GM12878 (cell line): ENCODE data around the gene DOCK7. TPM values are rescaled to one million over a fixed set of nuclear protein-coding genes. Genes with fewer than 3 reads are reported as not detected.

Experiments
- ATAC-seq: fragments of 200-7000 bp; cut with Tn5 transposase; 3 replicates; pipeline ENCODE4 v1.9.1; 2020; ENCODE audit warnings: mild to moderate bottlenecking, moderate library complexity
- BruUV-seq: library from RNA; stranded (reverse); fragments of 400-500 nt; replicated peaks from 2 replicates; lab custom pipeline; 2021; lab: Mats Ljungman, UMichigan
- CTCF ChIA-PET: fragments of 300-600 bp; sonication (Branson Sonifier 250); formaldehyde crosslinking; extraction: SDS; loops from one replicate; lab custom pipeline; 2021; ENCODE audit warnings: inconsistent platforms; lab: Yijun Ruan, JAX
- POLR2A ChIA-PET: fragments of 350-600 bp; formaldehyde crosslinking; extraction: SDS; loops from one replicate; lab custom pipeline; 2021; ENCODE audit warnings: inconsistent platforms; lab: Charles Lee
- RAD21 ChIA-PET: fragments of 300-600 bp; sonication (Branson Sonifier 250); formaldehyde crosslinking; loops from one replicate; lab custom pipeline; 2023; ENCODE audit warnings: antibody characterized with exemption; ENCODE audit not compliant: unreplicated experiment; lab: Charles Lee
- SMC1A ChIA-PET: fragments of 300-600 bp; sonication (Branson Sonifier 250); formaldehyde crosslinking; loops from one replicate; lab custom pipeline; 2023; ENCODE audit not compliant: unreplicated experiment, uncharacterized antibody; lab: Charles Lee
- DNase-seq: peaks from one replicate; pipeline ENCODE4 v3.0.0-alpha.2; 2011; ENCODE audit warnings: low read depth, low spot score
- FAIRE-seq: peaks from 3 replicates; lab custom pipeline; 2011; peaks lifted over from hg19 to GRCh38; lab: Jason Lieb, UNC
- H2AFZ ChIP-seq: 2 replicates; pipeline ENCODE4 v1.6.0; 2011; ENCODE audit warnings: low read depth, low read length, control low read depth; ENCODE audit not compliant: control insufficient read depth
- H3K27ac ChIP-seq: 2 replicates; pipeline ENCODE4 v1.5.1; 2011; ENCODE audit warnings: control low read depth; ENCODE audit not compliant: control insufficient read depth, insufficient read depth
- H3K27me3 ChIP-seq, 2 experiments: replicated peaks in 1 of 2; 2 replicates each; pipeline versions ENCODE4 v1.6.0 to v1.6.1; 2011; ENCODE audit warnings: low read length in 1 of 2; ENCODE audit not compliant: control insufficient read depth in 2 of 2, insufficient read depth in 2 of 2
- H3K36me3 ChIP-seq, 2 experiments: 2 replicates each; pipeline ENCODE4 v1.5.1; 2011; ENCODE audit warnings: low read length in 1 of 2; ENCODE audit not compliant: control insufficient read depth in 2 of 2, insufficient read depth in 2 of 2
- H3K4me1 ChIP-seq: 2 replicates; pipeline ENCODE4 v1.6.1; 2011; ENCODE audit warnings: mild to moderate bottlenecking, low read length, moderate library complexity, mixed read lengths; ENCODE audit not compliant: control insufficient read depth, insufficient read depth
- H3K4me2 ChIP-seq: 2 replicates; pipeline ENCODE4 v1.6.0; 2011; ENCODE audit warnings: control low read depth; ENCODE audit not compliant: control insufficient read depth, insufficient read depth
- H3K4me3 ChIP-seq: fragments of 200-600 bp; sonication (generic); 2 replicates; pipeline ENCODE4 v1.5.1; 2016
- H3K79me2 ChIP-seq: 2 replicates; pipeline ENCODE4 v1.6.0; 2011; ENCODE audit warnings: low read length; ENCODE audit not compliant: control insufficient read depth, insufficient read depth
- H3K9ac ChIP-seq: 2 replicates; pipeline ENCODE4 v1.8.0; 2011; ENCODE audit warnings: low read length, control low read depth, mixed read lengths; ENCODE audit not compliant: control insufficient read depth, insufficient read depth
- H3K9me3 ChIP-seq: replicated peaks from 3 replicates; pipeline ENCODE4 v1.5.1; 2011; ENCODE audit warnings: mild to moderate bottlenecking, low read length; ENCODE audit not compliant: control insufficient read depth, insufficient read depth
- H4K20me1 ChIP-seq: 2 replicates; pipeline ENCODE4 v1.6.0; 2011; ENCODE audit not compliant: control insufficient read depth, insufficient read depth
- CBX5 ChIP-seq: sonication (generic); IDR thresholded peaks from 2 replicates; pipeline ENCODE4 v1.6.1; 2016; ENCODE audit warnings: low read depth, moderate library complexity, mild to moderate bottlenecking, inconsistent platforms
- CEBPB ChIP-seq, 2 experiments: fragments of 150-350 bp in 1 of 2; IDR thresholded peaks; 2 replicates each; pipeline ENCODE4 v1.6.1; 2012 to 2014; ENCODE audit warnings: low read depth in 2 of 2, low read length in 2 of 2, borderline replicate concordance in 1 of 2, inconsistent platforms in 1 of 2
- EED ChIP-seq: sonication (generic); IDR thresholded peaks from 2 replicates; pipeline ENCODE4 v1.6.1; 2016; ENCODE audit warnings: antibody characterized with exemption, low read depth
- JUNB ChIP-seq: IDR thresholded peaks from 2 replicates; pipeline ENCODE4 v1.6.1; 2016; ENCODE audit warnings: antibody characterized with exemption, mild to moderate bottlenecking
- WGBS: methylation state at CpG from one replicate; pipeline ENCODE4 v1.1.6; 2016; ENCODE audit warnings: low lambda C conversion rate; ENCODE audit not compliant: insufficient replicate concordance, insufficient coverage; ENCODE audit errors: missing lambda C conversion rate; 5-methylcytosine and 5-hydroxymethylcytosine counted together
- in situ Hi-C: fragments of 300-500 bp; cut with MboI; formaldehyde crosslinking; loops from 9 replicates; pipeline ENCODE4 v1.14.3; 2018; ENCODE audit warnings: mixed read lengths
- intact Hi-C: fragments of 100-400 bp; cut with micrococcal nuclease; formaldehyde crosslinking; loops from one replicate; pipeline ENCODE4 v1.14.2; 2022; ENCODE audit not compliant: unreplicated experiment
- polyA plus RNA-seq, 11 experiments: library from polyadenylated mRNA; depleted of rRNA in 4 of 11; unstranded in 6 of 11; stranded (reverse) in 5 of 11; fragments of >200 nt; fragmentation: Nextera tagmentation in 4 of 11; fragmentation: Illumina TruSeq in 1 of 11; extraction: Ambion mirVana in 4 of 11; extraction: Trizol in 1 of 11; gene quantifications; 1 replicate in 1 of 11; 2 replicates in 10 of 11; pipeline versions ENCODE4 v1.2.1 to v1.2.3, GENCODE V29; 2011 to 2016; ENCODE audit warnings: inconsistent platforms in 2 of 11, missing spikeins in 2 of 11, low read depth in 1 of 11
- total RNA-seq, 4 experiments: library from RNA; depleted of rRNA in 3 of 4; stranded (reverse); fragments of >200 nt in 3 of 4; fragmentation: Illumina TruSeq in 1 of 4; extraction: Trizol in 1 of 4; gene quantifications; 2 replicates each; pipeline versions ENCODE4 v1.2.1 to v1.2.3, GENCODE V29; 2013 to 2021
- TF ChIP-seq, protein P1 (sequence below): fragments of 450-650 bp; IDR thresholded peaks from 2 replicates; pipeline ENCODE4 v1.6.1; 2016; ENCODE audit warnings: mild to moderate bottlenecking, moderate library complexity, borderline replicate concordance

Gene DOCK7
- total and polyA plus RNA-seq, 10 of the 15 experiments (the other 5 are each of a cell fraction or from before 2014, with no cell fraction given) = 4.8 to 34.6 (median 26.9) TPM

GRCh38 chr1:62652387-62652786 lies 35.8 kb downstream of the DOCK7 start (continued):
- TF ChIP-seq, protein P1, sequence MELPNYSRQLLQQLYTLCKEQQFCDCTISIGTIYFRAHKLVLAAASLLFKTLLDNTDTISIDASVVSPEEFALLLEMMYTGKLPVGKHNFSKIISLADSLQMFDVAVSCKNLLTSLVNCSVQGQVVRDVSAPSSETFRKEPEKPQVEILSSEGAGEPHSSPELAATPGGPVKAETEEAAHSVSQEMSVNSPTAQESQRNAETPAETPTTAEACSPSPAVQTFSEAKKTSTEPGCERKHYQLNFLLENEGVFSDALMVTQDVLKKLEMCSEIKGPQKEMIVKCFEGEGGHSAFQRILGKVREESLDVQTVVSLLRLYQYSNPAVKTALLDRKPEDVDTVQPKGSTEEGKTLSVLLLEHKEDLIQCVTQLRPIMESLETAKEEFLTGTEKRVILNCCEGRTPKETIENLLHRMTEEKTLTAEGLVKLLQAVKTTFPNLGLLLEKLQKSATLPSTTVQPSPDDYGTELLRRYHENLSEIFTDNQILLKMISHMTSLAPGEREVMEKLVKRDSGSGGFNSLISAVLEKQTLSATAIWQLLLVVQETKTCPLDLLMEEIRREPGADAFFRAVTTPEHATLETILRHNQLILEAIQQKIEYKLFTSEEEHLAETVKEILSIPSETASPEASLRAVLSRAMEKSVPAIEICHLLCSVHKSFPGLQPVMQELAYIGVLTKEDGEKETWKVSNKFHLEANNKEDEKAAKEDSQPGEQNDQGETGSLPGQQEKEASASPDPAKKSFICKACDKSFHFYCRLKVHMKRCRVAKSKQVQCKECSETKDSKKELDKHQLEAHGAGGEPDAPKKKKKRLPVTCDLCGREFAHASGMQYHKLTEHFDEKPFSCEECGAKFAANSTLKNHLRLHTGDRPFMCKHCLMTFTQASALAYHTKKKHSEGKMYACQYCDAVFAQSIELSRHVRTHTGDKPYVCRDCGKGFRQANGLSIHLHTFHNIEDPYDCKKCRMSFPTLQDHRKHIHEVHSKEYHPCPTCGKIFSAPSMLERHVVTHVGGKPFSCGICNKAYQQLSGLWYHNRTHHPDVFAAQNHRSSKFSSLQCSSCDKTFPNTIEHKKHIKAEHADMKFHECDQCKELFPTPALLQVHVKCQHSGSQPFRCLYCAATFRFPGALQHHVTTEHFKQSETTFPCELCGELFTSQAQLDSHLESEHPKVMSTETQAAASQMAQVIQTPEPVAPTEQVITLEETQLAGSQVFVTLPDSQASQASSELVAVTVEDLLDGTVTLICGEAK = no peak
- TF ChIP-seq CEBPB (IDR thresholded peaks at IDR 0.05; ENCODE audit: borderline replicate concordance in 1 of 2, low read depth in 2 of 2, low read length in 2 of 2) = no peak
- TF ChIP-seq EED = no peak

- FAIRE-seq (peak; percentile 84), DNase-seq (no peak), ATAC-seq (no peak)
- Histone ChIP-seq H3K79me2 (no peaks in the 10 kb centered on the region), H3K4me3 (no peak overlapping the region), H3K4me1 (no peaks in the 10 kb centered on the region), H2AFZ (no peak overlapping the region), H3K36me3 (peaks cover 0 to 5% of the 10 kb centered on the region in 2 experiments; a peak in 1 of 4 replicates), H3K9me3 (peaks cover 4% of the 10 kb centered on the region), H4K20me1 (no peaks in the 10 kb centered on the region), H3K27me3 (no peaks in the 10 kb centered on the region), H3K9ac (no peak overlapping the region), H3K4me2 (no peak overlapping the region), H3K27ac (no peak overlapping the region)
- CTCF ChIA-PET = no interaction called here
- TF ChIP-seq CBX5 = peak; percentile 93
- TF ChIP-seq JUNB = no peak
- 87% methylated on average over 1 of the region's 1 CpG for WGBS
- in situ Hi-C loops (no loop called here), intact Hi-C loops (no loop called here)
- RAD21 ChIA-PET = no interaction called here
- no TSS peak for BruUV-seq
- SMC1A ChIA-PET = no interaction called here
- POLR2A ChIA-PET = no interaction called here
Measured at GRCh38 chr1:62643283-62643682, 44.9 kb downstream of the DOCK7 start.
